IPS-NIHi11 (cell line): ENCODE data around the gene GALE.

Experiments used
- DNase-seq: peaks from one replicate; pipeline ENCODE4 v3.0.0; 2012; ENCODE audit warnings: mixed read lengths, low spot score

GALE gene

GRCh38 chr1:23751050-23751814 lies 49.3 kb downstream of the GALE start:
- peak; percentile 77 for DNase-seq

GRCh38 chr1:23748016-23748415 lies 52.5 kb downstream of the GALE start:
- no peak for DNase-seq
